Ovary (tissue), 9 donors: ENCODE measurements around the gene IMMP2L. TPM values are rescaled to one million over a fixed set of nuclear protein-coding genes. Genes with fewer than 3 reads are reported as not detected.

Experiments used
- DNase-seq, 5 donors: peaks; one replicate each; pipeline ENCODE4 v3.0.0-alpha.2; 2019 to 2020
- H3K27ac ChIP-seq, 2 donors: fragments of 200-600 bp; one replicate each; pipeline versions ENCODE4 v1.5.1 to v1.8.0; 2019 to 2022
- H3K27me3 ChIP-seq: fragments of 200-600 bp; one replicate; pipeline ENCODE4 v1.8.0; 2022
- H3K36me3 ChIP-seq: fragments of 200-600 bp; sonication (generic); one replicate; pipeline ENCODE4 v1.5.1; 2019
- H3K4me1 ChIP-seq: one replicate; pipeline ENCODE4 v1.8.1; 2013; ENCODE audit warnings: mild to moderate bottlenecking, moderate library complexity; ENCODE audit not compliant: insufficient read depth
- H3K4me3 ChIP-seq: fragments of 200-600 bp; sonication (generic); one replicate; pipeline ENCODE4 v1.5.1; 2017
- H3K9me3 ChIP-seq, 2 donors: fragments of 200-600 bp in 1 of 2; sonication (generic) in 1 of 2; one replicate each; pipeline versions ENCODE4 v1.5.1 to v1.8.1; 2013 to 2019; ENCODE audit warnings: mild to moderate bottlenecking in 1 of 2, moderate library complexity in 1 of 2
- EP300 ChIP-seq: sonication (generic); formaldehyde crosslinking; IDR thresholded peaks from one replicate; pipeline ENCODE4 v1.6.1; 2017; ENCODE audit warnings: antibody characterized with exemption
- POLR2A ChIP-seq: fragments of 450-650 bp; IDR thresholded peaks from one replicate; pipeline ENCODE4 v1.6.1; 2017; ENCODE audit warnings: antibody characterized with exemption, mild to moderate bottlenecking, moderate library complexity
- WGBS, 3 donors: extraction: QIAGEN DNeasy Blood & Tissue Kit in 1 of 3; methylation state at CpG; one replicate each; pipeline versions ENCODE4 v1.1.5 to v1.1.7; 2013 to 2017; 5-methylcytosine and 5-hydroxymethylcytosine counted together
- intact Hi-C, 4 donors: fragments of 100-400 bp; cut with DNase I; formaldehyde crosslinking; loops; one replicate each; pipeline versions ENCODE4 v1.11.0 to v1.15.1; 2022 to 2023
- polyA plus RNA-seq, 2 donors: library from polyadenylated mRNA; stranded (reverse); fragments of 200-250 nt in 1 of 2; fragments of 350-450 nt in 1 of 2; fragmentation: Illumina TruSeq in 1 of 2; extraction: RNeasy Lipid Tissue Mini Kit (QIAGEN cat#74804) in 1 of 2; gene quantifications; one replicate each; pipeline ENCODE4 v1.2.3, GENCODE V29; 2013 to 2014
- total RNA-seq, 7 donors: library from RNA; depleted of rRNA in 2 of 7; stranded (reverse); fragments of >200 nt in 2 of 7; fragmentation: NEBNext Ultra II Directional in 3 of 7; extraction: Animal tissue kit (Norgen Biotek cat#: 25700) in 3 of 7; gene quantifications; one replicate each; pipeline versions ENCODE4 v1.1.0 to v1.2.4, GENCODE V29; 2016 to 2023
- TF ChIP-seq, protein P1 (sequence below), 3 donors: fragments of 450-650 bp in 2 of 3; fragments of 200-600 bp in 1 of 3; IDR thresholded peaks; one replicate each; pipeline versions ENCODE4 v1.5.1 to v1.8.0; 2016 to 2022; ENCODE audit warnings: antibody characterized with exemption in 3 of 3, mild to moderate bottlenecking in 1 of 3
- donor health status: DM: no; HTN: no; CAD: no; lungs with moderate emphysema.
- donor health status: DM: no; HTN: no; CAD: no.
- donor health status: Bipolar disorder and iron deficiency.
- donor health status: DM: yes; HTN: yes; CAD: no.
- donor health status: DM: no; HTN: no; CAD: no.
- donor health status: DM: yes; HTN: yes; CAD: no.

Gene IMMP2L
- total and polyA plus RNA-seq, 9 donors = 19.5 to 36.9 (median 29.9) TPM

DNA sequence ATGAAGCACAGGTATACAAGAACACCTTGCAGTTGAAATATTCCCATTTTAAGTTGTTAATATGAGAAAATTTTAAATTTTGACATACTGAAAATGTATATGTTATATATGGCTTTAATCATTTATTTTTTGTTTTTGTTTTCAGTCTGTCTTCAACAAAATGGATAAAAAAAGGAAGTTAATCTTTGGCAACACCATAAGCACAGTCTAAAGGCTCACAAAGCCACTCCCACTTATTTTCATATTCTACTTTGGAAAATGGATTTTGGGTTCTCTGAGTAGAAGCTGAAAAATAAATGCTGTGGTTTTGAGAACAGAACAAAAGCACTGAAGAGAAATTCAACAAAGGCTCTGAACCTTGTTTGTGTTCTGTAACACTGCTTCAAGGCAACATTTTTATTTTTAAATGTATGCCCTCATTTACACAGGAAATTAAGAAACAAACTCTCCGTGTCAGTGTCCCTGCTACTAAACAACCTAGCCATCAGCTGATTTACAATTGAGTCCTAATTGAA is 552.7 kb downstream of the IMMP2L start:
- no peak for DNase-seq
- Histone ChIP-seq H3K4me1 (no peaks in the 10 kb centered on the region), H3K27me3 (no peaks in the 10 kb centered on the region), H3K9me3 (no peaks in the 10 kb centered on the region), H3K4me3 (no peak overlapping the region), H3K36me3 (no peaks in the 10 kb centered on the region), H3K27ac (no peak overlapping the region)
- no peak for TF ChIP-seq EP300
- no peak for TF ChIP-seq POLR2A
- TF ChIP-seq, protein P1, sequence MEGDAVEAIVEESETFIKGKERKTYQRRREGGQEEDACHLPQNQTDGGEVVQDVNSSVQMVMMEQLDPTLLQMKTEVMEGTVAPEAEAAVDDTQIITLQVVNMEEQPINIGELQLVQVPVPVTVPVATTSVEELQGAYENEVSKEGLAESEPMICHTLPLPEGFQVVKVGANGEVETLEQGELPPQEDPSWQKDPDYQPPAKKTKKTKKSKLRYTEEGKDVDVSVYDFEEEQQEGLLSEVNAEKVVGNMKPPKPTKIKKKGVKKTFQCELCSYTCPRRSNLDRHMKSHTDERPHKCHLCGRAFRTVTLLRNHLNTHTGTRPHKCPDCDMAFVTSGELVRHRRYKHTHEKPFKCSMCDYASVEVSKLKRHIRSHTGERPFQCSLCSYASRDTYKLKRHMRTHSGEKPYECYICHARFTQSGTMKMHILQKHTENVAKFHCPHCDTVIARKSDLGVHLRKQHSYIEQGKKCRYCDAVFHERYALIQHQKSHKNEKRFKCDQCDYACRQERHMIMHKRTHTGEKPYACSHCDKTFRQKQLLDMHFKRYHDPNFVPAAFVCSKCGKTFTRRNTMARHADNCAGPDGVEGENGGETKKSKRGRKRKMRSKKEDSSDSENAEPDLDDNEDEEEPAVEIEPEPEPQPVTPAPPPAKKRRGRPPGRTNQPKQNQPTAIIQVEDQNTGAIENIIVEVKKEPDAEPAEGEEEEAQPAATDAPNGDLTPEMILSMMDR (IDR thresholded peaks at IDR 0.05) = no peak
- 47 to 71% (median 52%) methylated on average over 1 of the region's 1 CpG for WGBS, 3 donors
- intact Hi-C loops = no loop called here

DNA sequence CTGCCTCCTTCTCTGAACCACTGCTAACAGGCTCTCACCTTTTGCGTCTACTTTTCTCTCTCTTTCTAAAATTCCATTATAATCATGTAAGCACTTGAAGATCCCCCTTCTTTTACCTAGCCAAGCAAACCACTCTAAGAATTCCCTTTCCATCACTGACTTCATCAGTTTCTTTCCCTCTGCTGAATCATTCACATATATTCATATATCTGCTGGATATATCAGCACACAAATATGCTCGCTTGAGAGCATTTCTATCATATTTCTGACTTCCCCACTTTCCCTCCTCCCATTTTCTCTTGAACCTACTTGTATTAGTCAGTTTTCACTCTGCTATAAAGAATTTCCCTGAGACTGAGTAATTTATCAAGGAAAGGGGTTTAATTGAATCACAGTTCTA is 555.6 kb downstream of the IMMP2L start:
- Histone ChIP-seq H3K9me3 (no peaks in the 10 kb centered on the region), H3K4me1 (no peaks in the 10 kb centered on the region), H3K27ac (no peak overlapping the region), H3K27me3 (no peaks in the 10 kb centered on the region), H3K4me3 (no peak overlapping the region), H3K36me3 (no peaks in the 10 kb centered on the region)
- WGBS, 3 donors = 90 to 95% (median 93%) methylated on average over 2 of the region's 2 CpGs
- TF ChIP-seq EP300 = no peak
- TF ChIP-seq POLR2A = no peak
- TF ChIP-seq, protein P1 (IDR thresholded peaks at IDR 0.05) = no peak
- intact Hi-C loops = no loop called here
- no peak for DNase-seq

DNA sequence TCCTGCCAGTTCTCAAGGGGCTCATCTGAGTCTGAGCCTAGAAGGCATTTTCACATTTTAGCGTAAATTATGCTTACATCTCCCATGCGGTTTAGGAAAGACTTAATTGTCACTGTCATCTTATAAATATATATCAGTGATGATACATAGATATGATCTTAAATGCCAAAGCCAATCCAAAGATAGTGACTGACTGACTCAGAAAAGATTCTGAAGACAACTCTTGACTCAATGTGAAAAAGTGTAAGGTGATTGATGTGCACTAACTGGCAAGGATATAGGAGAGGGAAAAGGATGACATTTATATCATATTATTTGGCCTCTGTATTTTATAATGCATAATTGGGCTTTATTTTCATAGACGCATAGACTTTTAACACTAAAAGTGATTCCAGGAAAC is 556.3 kb downstream of the IMMP2L start:
- TF ChIP-seq EP300 (no peak), POLR2A (no peak)
- TF ChIP-seq, protein P1 (IDR thresholded peaks at IDR 0.05) = no peak
- no peaks in the 10 kb centered on the region for H3K36me3 ChIP-seq
- DNase-seq = no peak
- H3K4me1 ChIP-seq = no peaks in the 10 kb centered on the region
- WGBS, 3 donors = 63 to 90% (median 63%) methylated on average over 3 of the region's 3 CpGs
- no peaks in the 10 kb centered on the region for H3K27me3 ChIP-seq
- H3K9me3 ChIP-seq = no peaks in the 10 kb centered on the region
- no peak overlapping the region for H3K4me3 ChIP-seq
- intact Hi-C loops = no loop called here
- no peak overlapping the region for H3K27ac ChIP-seq

DNA sequence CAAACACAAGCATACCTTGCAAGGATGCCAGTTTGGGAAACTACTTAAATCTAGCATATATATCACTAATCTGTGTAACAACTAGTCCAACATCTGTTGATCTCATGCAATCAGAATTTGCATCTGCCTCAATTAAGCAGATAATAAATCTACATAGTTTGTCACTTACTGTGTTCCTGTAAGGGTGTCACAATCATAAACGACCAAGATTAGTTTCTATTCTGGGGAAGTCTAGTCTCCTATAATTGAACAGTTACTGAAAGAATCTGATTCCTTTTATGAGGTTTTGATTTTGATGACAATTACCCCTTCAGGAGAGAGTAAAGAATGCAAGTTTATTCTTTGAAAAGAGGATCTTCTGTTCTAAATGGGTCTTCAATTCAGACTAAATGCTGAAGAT is 556.8 kb downstream of the IMMP2L start:
- Histone ChIP-seq H3K4me1 (no peaks in the 10 kb centered on the region), H3K4me3 (no peak overlapping the region), H3K36me3 (no peaks in the 10 kb centered on the region), H3K9me3 (no peaks in the 10 kb centered on the region), H3K27ac (no peak overlapping the region), H3K27me3 (no peaks in the 10 kb centered on the region)
- no peak for DNase-seq
- TF ChIP-seq POLR2A (no peak), EP300 (no peak)
- TF ChIP-seq, protein P1 (IDR thresholded peaks at IDR 0.05) = no peak
- intact Hi-C loops = no loop called here
- 60 to 74% (median 73%) methylated on average over 1 of the region's 1 CpG for WGBS, 3 donors
